Loucy (cell line): ENCODE measurements around the gene RAB39A.
"Not testable (repeated sequence)": the region's sequence is repeated elsewhere in the genome, so short reads cannot be mapped to it uniquely, and the experiment has no call there.

Source experiments
- H2AFZ ChIP-seq: fragments of 200-600 bp; sonication (generic); 2 replicates; pipeline ENCODE4 v1.6.0; 2016; ENCODE audit warnings: antibody characterized with exemption, mild to moderate bottlenecking, low read length, moderate library complexity
- H3F3A ChIP-seq: fragments of 200-600 bp; 2 replicates; pipeline ENCODE4 v1.6.0; 2016; ENCODE audit warnings: antibody characterized with exemption, low read depth, mild to moderate bottlenecking
- H3K27me3 ChIP-seq: fragments of 200-600 bp; sonication (generic); 2 replicates; pipeline ENCODE4 v1.6.1; 2014; ENCODE audit warnings: low read length, mild to moderate bottlenecking; ENCODE audit not compliant: insufficient read depth, poor library complexity, severe bottlenecking
- H3K36me3 ChIP-seq: fragments of 200-600 bp; sonication (generic); 2 replicates; pipeline ENCODE4 v1.6.1; 2016; ENCODE audit warnings: low read length; ENCODE audit not compliant: insufficient read depth
- H3K4me1 ChIP-seq: fragments of 200-600 bp; sonication (generic); 2 replicates; pipeline ENCODE4 v1.5.1; 2014; ENCODE audit warnings: low read length, mild to moderate bottlenecking; ENCODE audit not compliant: insufficient read depth, poor library complexity, severe bottlenecking
- H3K4me2 ChIP-seq: fragments of 200-600 bp; sonication (generic); 2 replicates; pipeline ENCODE4 v1.6.0; 2014; ENCODE audit warnings: antibody characterized with exemption, low read length, low read depth, mild to moderate bottlenecking; ENCODE audit not compliant: poor library complexity, severe bottlenecking
- H3K4me3 ChIP-seq: fragments of 200-600 bp; sonication (generic); 2 replicates; pipeline ENCODE4 v1.5.1; 2014; ENCODE audit warnings: low read length, mild to moderate bottlenecking, mixed read lengths; ENCODE audit not compliant: poor library complexity, severe bottlenecking
- H3K79me2 ChIP-seq: fragments of 200-600 bp; sonication (generic); 2 replicates; pipeline ENCODE4 v1.6.1; 2014; ENCODE audit warnings: low read length; ENCODE audit not compliant: insufficient read depth
- H3K9ac ChIP-seq: fragments of 200-600 bp; sonication (generic); 2 replicates; pipeline ENCODE4 v1.6.0; 2014; ENCODE audit warnings: mild to moderate bottlenecking, low read depth, low read length, moderate library complexity; ENCODE audit not compliant: poor library complexity, severe bottlenecking
- H3K9me2 ChIP-seq: fragments of 200-600 bp; sonication (generic); replicated peaks from 2 replicates; pipeline ENCODE4 v1.6.1; 2016; ENCODE audit warnings: low read depth, low read length, mixed read lengths
- H3K9me3 ChIP-seq: fragments of 200-600 bp; sonication (generic); 2 replicates; pipeline ENCODE4 v1.6.1; 2014; ENCODE audit warnings: mild to moderate bottlenecking, antibody characterized with exemption, low read length, low read depth; ENCODE audit not compliant: insufficient read depth
- H4K20me1 ChIP-seq: fragments of 200-600 bp; sonication (generic); 2 replicates; pipeline ENCODE4 v1.6.0; 2014; ENCODE audit warnings: antibody characterized with exemption, low read length, mild to moderate bottlenecking; ENCODE audit not compliant: insufficient read depth, poor library complexity, severe bottlenecking
- EZH2phosphoT487 ChIP-seq: fragments of 200-600 bp; IDR thresholded peaks from 2 replicates; pipeline ENCODE4 v1.6.1; 2018; ENCODE audit warnings: antibody characterized with exemption, mild to moderate bottlenecking, moderate library complexity, borderline replicate concordance
- TF ChIP-seq, protein P1 (sequence below): fragments of 200-600 bp; sonication (generic); conservative IDR thresholded peaks from 2 replicates; pipeline ENCODE4 v1.5.1; 2014; ENCODE audit warnings: mild to moderate bottlenecking, antibody characterized with exemption, low read length

RAB39A gene

DNA sequence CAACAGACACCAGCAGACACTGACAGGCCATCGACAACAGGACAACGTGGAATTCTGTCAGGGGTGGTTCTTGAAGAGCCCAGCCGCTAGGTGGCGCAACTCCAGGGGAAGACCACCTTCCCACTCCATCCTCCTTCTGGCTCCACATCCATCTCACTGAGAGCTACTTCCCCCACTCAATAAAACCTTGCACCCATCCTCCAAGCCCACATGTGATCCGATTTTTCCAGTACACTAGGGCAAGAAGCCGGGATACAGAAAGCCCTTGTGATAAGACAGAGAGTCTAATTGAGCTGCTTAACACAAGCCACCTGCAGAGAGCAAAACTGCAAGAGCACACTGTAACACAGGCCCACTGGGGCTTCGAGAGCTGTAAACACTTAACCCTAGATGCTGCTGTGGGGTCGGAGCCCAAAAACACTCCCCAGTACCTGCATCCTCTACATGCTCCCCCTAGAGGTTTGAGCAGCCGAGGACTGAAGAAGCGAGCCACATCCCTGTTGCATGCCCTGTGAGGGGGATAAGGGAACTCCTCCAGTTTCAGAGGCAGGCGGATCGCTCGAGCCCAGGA is 11.5 kb upstream of the RAB39A start:
- H3F3A ChIP-seq, result no peaks in the 10 kb centered on the region
- H3K9me3 ChIP-seq, result no peaks in the 10 kb centered on the region
- no peaks in the 10 kb centered on the region for H3K36me3 ChIP-seq
- H4K20me1 ChIP-seq, result no peaks in the 10 kb centered on the region
- no peak overlapping the region for H3K4me3 ChIP-seq
- no peak overlapping the region for H2AFZ ChIP-seq
- no peak overlapping the region for H3K9ac ChIP-seq
- TF ChIP-seq, protein P1, sequence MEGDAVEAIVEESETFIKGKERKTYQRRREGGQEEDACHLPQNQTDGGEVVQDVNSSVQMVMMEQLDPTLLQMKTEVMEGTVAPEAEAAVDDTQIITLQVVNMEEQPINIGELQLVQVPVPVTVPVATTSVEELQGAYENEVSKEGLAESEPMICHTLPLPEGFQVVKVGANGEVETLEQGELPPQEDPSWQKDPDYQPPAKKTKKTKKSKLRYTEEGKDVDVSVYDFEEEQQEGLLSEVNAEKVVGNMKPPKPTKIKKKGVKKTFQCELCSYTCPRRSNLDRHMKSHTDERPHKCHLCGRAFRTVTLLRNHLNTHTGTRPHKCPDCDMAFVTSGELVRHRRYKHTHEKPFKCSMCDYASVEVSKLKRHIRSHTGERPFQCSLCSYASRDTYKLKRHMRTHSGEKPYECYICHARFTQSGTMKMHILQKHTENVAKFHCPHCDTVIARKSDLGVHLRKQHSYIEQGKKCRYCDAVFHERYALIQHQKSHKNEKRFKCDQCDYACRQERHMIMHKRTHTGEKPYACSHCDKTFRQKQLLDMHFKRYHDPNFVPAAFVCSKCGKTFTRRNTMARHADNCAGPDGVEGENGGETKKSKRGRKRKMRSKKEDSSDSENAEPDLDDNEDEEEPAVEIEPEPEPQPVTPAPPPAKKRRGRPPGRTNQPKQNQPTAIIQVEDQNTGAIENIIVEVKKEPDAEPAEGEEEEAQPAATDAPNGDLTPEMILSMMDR, result peak; percentile 70
- TF ChIP-seq EZH2phosphoT487, result no peak
- H3K79me2 ChIP-seq, result no peaks in the 10 kb centered on the region
- no peaks in the 10 kb centered on the region for H3K27me3 ChIP-seq
- H3K4me1 ChIP-seq, result no peaks in the 10 kb centered on the region
- H3K4me2 ChIP-seq, result no peak overlapping the region
- no peaks in the 10 kb centered on the region for H3K9me2 ChIP-seq

DNA sequence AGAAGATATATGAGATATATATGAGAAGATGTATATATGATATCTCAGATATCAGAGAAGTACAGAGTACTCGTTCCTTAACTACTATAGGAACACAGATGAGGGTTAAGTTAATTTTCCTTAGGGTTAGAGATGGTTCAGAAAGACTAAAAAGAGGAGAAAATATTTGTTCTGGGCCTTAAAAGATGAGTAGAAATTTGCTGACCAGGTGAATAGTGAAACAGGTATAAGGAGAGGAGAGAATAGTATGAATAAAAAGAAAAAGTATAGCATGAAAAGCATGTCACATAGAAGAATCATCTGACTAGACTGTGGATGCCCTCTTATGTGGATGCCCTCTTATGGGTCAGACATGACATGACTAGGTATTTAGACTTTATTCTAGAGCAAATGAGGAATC is 6.3 kb upstream of the RAB39A start:
- Histone ChIP-seq H3K4me2 (no peak overlapping the region), H3K27me3 (no peaks in the 10 kb centered on the region), H3K79me2 (no peaks in the 10 kb centered on the region), H3K9me3 (peaks cover 3% of the 10 kb centered on the region; the same call in 1 of the 2 replicates), H3K36me3 (no peaks in the 10 kb centered on the region), H3K9me2 (no peaks in the 10 kb centered on the region), H4K20me1 (no peaks in the 10 kb centered on the region), H3K4me1 (no peaks in the 10 kb centered on the region), H3K9ac (no peak overlapping the region), H3F3A (no peaks in the 10 kb centered on the region), H2AFZ (no peak overlapping the region), H3K4me3 (no peak overlapping the region)
- TF ChIP-seq, protein P1, result no peak
- TF ChIP-seq EZH2phosphoT487, result no peak

DNA sequence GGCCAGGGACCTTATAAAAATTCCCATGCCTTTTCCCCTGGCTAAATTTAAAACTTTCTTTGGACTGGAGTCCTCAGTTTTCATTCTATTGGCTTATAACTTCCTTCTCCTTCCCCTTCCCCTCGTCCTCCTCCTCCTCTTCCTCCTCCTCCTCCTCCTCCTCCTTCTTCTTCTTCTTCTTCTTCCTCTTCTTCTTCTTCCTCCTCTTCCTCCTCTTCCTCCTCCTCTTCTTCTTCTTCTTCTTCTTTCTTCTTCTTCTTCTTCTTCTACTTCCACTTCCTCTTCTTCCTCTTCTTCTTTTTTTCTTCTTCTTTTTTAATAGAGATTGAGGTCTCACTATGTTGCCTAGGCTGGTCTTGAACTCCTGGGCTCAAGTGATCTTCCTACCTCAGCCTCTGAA is 4.7 kb upstream of the RAB39A start:
- H3K4me3 ChIP-seq, H2AFZ ChIP-seq, H3K9me3 ChIP-seq, H4K20me1 ChIP-seq, H3K36me3 ChIP-seq, H3K4me1 ChIP-seq, H3F3A ChIP-seq, H3K79me2 ChIP-seq, H3K4me2 ChIP-seq, H3K9me2 ChIP-seq, H3K27me3 ChIP-seq, H3K9ac ChIP-seq: not testable (repeated sequence)

DNA sequence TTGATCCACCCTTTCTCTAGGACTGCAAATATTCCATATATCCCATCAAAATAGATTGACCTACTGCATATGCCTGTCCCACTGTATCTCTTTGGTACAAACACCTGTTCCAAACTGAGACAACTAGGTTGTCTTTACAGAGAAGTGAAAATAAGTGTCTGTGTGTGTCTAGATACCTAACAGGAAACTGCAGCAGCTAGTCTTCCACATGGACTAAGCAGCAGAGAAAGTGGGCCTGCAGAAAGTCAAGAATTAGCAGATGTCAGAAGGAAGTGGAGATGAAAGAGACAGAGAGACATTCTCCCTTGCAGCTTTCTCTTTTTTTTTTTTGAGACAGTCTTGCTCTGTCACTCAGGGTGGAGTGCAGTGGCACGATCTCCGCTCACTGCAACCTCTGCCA is 3.9 kb upstream of the RAB39A start:
- Histone ChIP-seq H3K27me3 (no peaks in the 10 kb centered on the region), H4K20me1 (no peaks in the 10 kb centered on the region), H3K4me3 (no peak overlapping the region), H3K9me3 (peaks cover 3% of the 10 kb centered on the region; the same call in 1 of the 2 replicates), H3K4me2 (no peak overlapping the region), H3K36me3 (no peaks in the 10 kb centered on the region), H3F3A (no peaks in the 10 kb centered on the region), H2AFZ (no peak overlapping the region), H3K79me2 (no peaks in the 10 kb centered on the region), H3K9me2 (no peaks in the 10 kb centered on the region), H3K9ac (no peak overlapping the region), H3K4me1 (no peaks in the 10 kb centered on the region)
- TF ChIP-seq EZH2phosphoT487, result no peak
- TF ChIP-seq, protein P1, result no peak
